GM23338 (cell line): ENCODE measurements around the gene BMP10. TPM values are rescaled to one million over a fixed set of nuclear protein-coding genes. Genes with fewer than 3 reads are reported as not detected.

Source experiments
- ATAC-seq: fragments of 200-7000 bp; cut with Tn5 transposase; 3 replicates; pipeline ENCODE4 v1.9.1; 2020
- DNase-seq: peaks from one replicate; pipeline ENCODE4 v3.0.0-alpha.2; 2015; ENCODE audit warnings: low spot score
- H2AFZ ChIP-seq: fragments of 200-600 bp; sonication (generic); 2 replicates; pipeline ENCODE4 v1.8.0; 2016; ENCODE audit warnings: antibody characterized with exemption, mild to moderate bottlenecking, moderate library complexity
- H3F3A ChIP-seq: fragments of 200-600 bp; sonication (generic); replicated peaks from 2 replicates; pipeline ENCODE4 v1.8.0; 2017; ENCODE audit warnings: antibody characterized with exemption, mixed run types, low read depth
- H3K27ac ChIP-seq: fragments of 200-600 bp; sonication (generic); 2 replicates; pipeline ENCODE4 v1.6.1; 2016; ENCODE audit warnings: low read depth
- H3K27me3 ChIP-seq: fragments of 200-600 bp; sonication (generic); 2 replicates; pipeline ENCODE4 v1.8.0; 2016; ENCODE audit warnings: mild to moderate bottlenecking, mixed run types, moderate library complexity; ENCODE audit not compliant: insufficient read depth
- H3K36me3 ChIP-seq: fragments of 200-600 bp; sonication (generic); 2 replicates; pipeline ENCODE4 v1.8.0; 2016; ENCODE audit warnings: mild to moderate bottlenecking; ENCODE audit not compliant: insufficient read depth
- H3K4me1 ChIP-seq: fragments of 200-600 bp; sonication (generic); 2 replicates; pipeline ENCODE4 v1.8.0; 2016; ENCODE audit warnings: mild to moderate bottlenecking, moderate library complexity; ENCODE audit not compliant: insufficient read depth
- H3K4me2 ChIP-seq: fragments of 200-600 bp; sonication (generic); 2 replicates; pipeline ENCODE4 v1.7.1; 2017; ENCODE audit warnings: mixed run types
- H3K4me3 ChIP-seq: fragments of 200-600 bp; sonication (generic); 2 replicates; pipeline ENCODE4 v1.6.1; 2016; ENCODE audit warnings: mixed run types
- H3K79me2 ChIP-seq: fragments of 200-600 bp; sonication (generic); replicated peaks from 2 replicates; pipeline ENCODE4 v1.8.0; 2017; ENCODE audit warnings: mild to moderate bottlenecking; ENCODE audit not compliant: insufficient read depth
- H3K9me2 ChIP-seq: fragments of 200-600 bp; sonication (generic); 2 replicates; pipeline ENCODE4 v1.8.0; 2017; ENCODE audit not compliant: insufficient read depth
- H4K20me1 ChIP-seq: fragments of 200-600 bp; sonication (generic); replicated peaks from 2 replicates; pipeline ENCODE4 v1.8.0; 2017; ENCODE audit warnings: mild to moderate bottlenecking; ENCODE audit not compliant: insufficient read depth
- H3K27ac Mint-ChIP-seq: 2 replicates; pipeline ENCODE4 v1.8.0; 2020; ENCODE audit warnings: inconsistent platforms, mild to moderate bottlenecking, moderate library complexity, mixed read lengths
- H3K27me3 Mint-ChIP-seq: 3 replicates; pipeline ENCODE4 v1.8.0; 2022; ENCODE audit warnings: low read depth, mild to moderate bottlenecking, moderate library complexity, mixed read lengths, inconsistent platforms; ENCODE audit not compliant: insufficient read depth, poor library complexity
- H3K36me3 Mint-ChIP-seq: 3 replicates; pipeline ENCODE4 v1.8.0; 2021; ENCODE audit warnings: low read depth, mild to moderate bottlenecking, inconsistent platforms, moderate library complexity, mixed read lengths
- H3K4me1 Mint-ChIP-seq: 3 replicates; pipeline ENCODE4 v1.8.0; 2020; ENCODE audit warnings: mild to moderate bottlenecking, inconsistent platforms, mixed read lengths
- H3K4me3 Mint-ChIP-seq: 3 replicates; pipeline ENCODE4 v1.8.0; 2021; ENCODE audit warnings: moderate library complexity, mild to moderate bottlenecking, inconsistent platforms, mixed read lengths
- H3K9me3 Mint-ChIP-seq: 3 replicates; pipeline ENCODE4 v1.8.0; 2020; ENCODE audit warnings: moderate library complexity, mild to moderate bottlenecking, inconsistent platforms, mixed read lengths
- CREB1 ChIP-seq: fragments of 250-450 bp; sonication (Bioruptor Pico); IDR thresholded peaks from 2 replicates; pipeline ENCODE4 v1.5.0; 2020; ENCODE audit warnings: low read depth, mild to moderate bottlenecking, moderate library complexity
- EZH2 ChIP-seq: fragments of 200-600 bp; sonication (generic); IDR thresholded peaks from one replicate; pipeline ENCODE4 v1.8.0; 2017; ENCODE audit warnings: antibody characterized with exemption, mild to moderate bottlenecking, low read depth; ENCODE audit not compliant: unreplicated experiment
- NANOG ChIP-seq: IDR thresholded peaks from 2 replicates; pipeline ENCODE4 v1.6.1; 2016; ENCODE audit warnings: antibody characterized with exemption, borderline replicate concordance
- REST ChIP-seq: IDR thresholded peaks from one replicate; pipeline ENCODE4 v1.6.1; 2018; ENCODE audit warnings: antibody characterized with exemption; ENCODE audit not compliant: unreplicated experiment
- ZNF331 ChIP-seq: fragments of 250-450 bp; sonication (Bioruptor Pico); IDR thresholded peaks from 2 replicates; pipeline ENCODE4 v1.5.0; 2020; ENCODE audit warnings: low read depth, mild to moderate bottlenecking, moderate library complexity
- polyA plus RNA-seq: library from polyadenylated mRNA; unstranded; fragments of >200 nt; fragmentation: Nextera tagmentation; extraction: Ambion mirVana; gene quantifications from 2 replicates; pipeline ENCODE4 v1.2.1, GENCODE V29; 2016
- total RNA-seq: library from RNA; depleted of rRNA; stranded (reverse); fragments of >200 nt; shearing (Covaris generic); gene quantifications from 2 replicates; pipeline ENCODE4 v1.2.3, GENCODE V29; 2014
- TF ChIP-seq, protein P1 (sequence below): fragments of 250-450 bp; sonication (Bioruptor Pico); IDR thresholded peaks from 2 replicates; pipeline ENCODE4 v1.5.0; 2020; ENCODE audit warnings: mild to moderate bottlenecking, moderate library complexity
- TF ChIP-seq, protein P2 (sequence below): IDR thresholded peaks from 2 replicates; pipeline ENCODE4 v1.6.1; 2016; ENCODE audit warnings: antibody characterized with exemption

The BMP10 gene
- total and polyA plus RNA-seq, 2 experiments from 2014 or later, result not detected

GRCh38 chr2:68912111-68912510, 40.9 kb upstream of the BMP10 start:
- peaks cover 15% of the 10 kb centered on the region for H3K4me1 ChIP-seq
- TF ChIP-seq NANOG (no peak), ZNF331 (no peak), REST (no peak), CREB1 (no peak), EZH2 (no peak)
- TF ChIP-seq, protein P1, sequence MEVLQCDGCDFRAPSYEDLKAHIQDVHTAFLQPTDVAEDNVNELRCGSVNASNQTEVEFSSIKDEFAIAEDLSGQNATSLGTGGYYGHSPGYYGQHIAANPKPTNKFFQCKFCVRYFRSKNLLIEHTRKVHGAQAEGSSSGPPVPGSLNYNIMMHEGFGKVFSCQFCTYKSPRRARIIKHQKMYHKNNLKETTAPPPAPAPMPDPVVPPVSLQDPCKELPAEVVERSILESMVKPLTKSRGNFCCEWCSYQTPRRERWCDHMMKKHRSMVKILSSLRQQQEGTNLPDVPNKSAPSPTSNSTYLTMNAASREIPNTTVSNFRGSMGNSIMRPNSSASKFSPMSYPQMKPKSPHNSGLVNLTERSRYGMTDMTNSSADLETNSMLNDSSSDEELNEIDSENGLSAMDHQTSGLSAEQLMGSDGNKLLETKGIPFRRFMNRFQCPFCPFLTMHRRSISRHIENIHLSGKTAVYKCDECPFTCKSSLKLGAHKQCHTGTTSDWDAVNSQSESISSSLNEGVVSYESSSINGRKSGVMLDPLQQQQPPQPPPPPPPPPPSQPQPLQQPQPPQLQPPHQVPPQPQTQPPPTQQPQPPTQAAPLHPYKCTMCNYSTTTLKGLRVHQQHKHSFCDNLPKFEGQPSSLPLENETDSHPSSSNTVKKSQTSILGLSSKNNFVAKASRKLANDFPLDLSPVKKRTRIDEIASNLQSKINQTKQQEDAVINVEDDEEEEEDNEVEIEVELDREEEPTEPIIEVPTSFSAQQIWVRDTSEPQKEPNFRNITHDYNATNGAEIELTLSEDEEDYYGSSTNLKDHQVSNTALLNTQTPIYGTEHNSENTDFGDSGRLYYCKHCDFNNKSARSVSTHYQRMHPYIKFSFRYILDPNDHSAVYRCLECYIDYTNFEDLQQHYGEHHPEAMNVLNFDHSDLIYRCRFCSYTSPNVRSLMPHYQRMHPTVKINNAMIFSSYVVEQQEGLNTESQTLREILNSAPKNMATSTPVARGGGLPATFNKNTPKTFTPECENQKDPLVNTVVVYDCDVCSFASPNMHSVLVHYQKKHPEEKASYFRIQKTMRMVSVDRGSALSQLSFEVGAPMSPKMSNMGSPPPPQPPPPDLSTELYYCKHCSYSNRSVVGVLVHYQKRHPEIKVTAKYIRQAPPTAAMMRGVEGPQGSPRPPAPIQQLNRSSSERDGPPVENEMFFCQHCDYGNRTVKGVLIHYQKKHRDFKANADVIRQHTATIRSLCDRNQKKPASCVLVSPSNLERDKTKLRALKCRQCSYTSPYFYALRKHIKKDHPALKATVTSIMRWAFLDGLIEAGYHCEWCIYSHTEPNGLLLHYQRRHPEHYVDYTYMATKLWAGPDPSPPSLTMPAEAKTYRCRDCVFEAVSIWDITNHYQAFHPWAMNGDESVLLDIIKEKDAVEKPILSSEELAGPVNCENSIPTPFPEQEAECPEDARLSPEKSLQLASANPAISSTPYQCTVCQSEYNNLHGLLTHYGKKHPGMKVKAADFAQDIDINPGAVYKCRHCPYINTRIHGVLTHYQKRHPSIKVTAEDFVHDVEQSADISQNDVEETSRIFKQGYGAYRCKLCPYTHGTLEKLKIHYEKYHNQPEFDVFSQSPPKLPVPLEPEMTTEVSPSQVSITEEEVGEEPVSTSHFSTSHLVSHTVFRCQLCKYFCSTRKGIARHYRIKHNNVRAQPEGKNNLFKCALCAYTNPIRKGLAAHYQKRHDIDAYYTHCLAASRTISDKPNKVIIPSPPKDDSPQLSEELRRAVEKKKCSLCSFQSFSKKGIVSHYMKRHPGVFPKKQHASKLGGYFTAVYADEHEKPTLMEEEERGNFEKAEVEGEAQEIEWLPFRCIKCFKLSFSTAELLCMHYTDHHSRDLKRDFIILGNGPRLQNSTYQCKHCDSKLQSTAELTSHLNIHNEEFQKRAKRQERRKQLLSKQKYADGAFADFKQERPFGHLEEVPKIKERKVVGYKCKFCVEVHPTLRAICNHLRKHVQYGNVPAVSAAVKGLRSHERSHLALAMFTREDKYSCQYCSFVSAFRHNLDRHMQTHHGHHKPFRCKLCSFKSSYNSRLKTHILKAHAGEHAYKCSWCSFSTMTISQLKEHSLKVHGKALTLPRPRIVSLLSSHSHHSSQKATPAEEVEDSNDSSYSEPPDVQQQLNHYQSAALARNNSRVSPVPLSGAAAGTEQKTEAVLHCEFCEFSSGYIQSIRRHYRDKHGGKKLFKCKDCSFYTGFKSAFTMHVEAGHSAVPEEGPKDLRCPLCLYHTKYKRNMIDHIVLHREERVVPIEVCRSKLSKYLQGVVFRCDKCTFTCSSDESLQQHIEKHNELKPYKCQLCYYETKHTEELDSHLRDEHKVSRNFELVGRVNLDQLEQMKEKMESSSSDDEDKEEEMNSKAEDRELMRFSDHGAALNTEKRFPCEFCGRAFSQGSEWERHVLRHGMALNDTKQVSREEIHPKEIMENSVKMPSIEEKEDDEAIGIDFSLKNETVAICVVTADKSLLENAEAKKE (CRISPR knock-in tag), result no peak
- TF ChIP-seq, protein P2, sequence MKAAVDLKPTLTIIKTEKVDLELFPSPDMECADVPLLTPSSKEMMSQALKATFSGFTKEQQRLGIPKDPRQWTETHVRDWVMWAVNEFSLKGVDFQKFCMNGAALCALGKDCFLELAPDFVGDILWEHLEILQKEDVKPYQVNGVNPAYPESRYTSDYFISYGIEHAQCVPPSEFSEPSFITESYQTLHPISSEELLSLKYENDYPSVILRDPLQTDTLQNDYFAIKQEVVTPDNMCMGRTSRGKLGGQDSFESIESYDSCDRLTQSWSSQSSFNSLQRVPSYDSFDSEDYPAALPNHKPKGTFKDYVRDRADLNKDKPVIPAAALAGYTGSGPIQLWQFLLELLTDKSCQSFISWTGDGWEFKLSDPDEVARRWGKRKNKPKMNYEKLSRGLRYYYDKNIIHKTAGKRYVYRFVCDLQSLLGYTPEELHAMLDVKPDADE, result no peak
- Mint-ChIP-seq H3K27ac (no peak overlapping the region), H3K27me3 (peaks cover 3% of the 10 kb centered on the region), H3K36me3 (no peaks in the 10 kb centered on the region; the same call in 2 of the 3 replicates), H3K9me3 (no peaks in the 10 kb centered on the region), H3K4me3 (no peak overlapping the region), H3K4me1 (peaks cover 15% of the 10 kb centered on the region)
- DNase-seq, result no peak
- no peaks in the 10 kb centered on the region for H3K27me3 ChIP-seq
- H3K27ac ChIP-seq, result no peak overlapping the region
- H3K9me2 ChIP-seq, result peaks cover 8% of the 10 kb centered on the region; the same call in 1 of the 2 replicates
- no peak overlapping the region for H3K4me3 ChIP-seq
- H4K20me1 ChIP-seq, result no peaks in the 10 kb centered on the region
- no peak for ATAC-seq
- H3F3A ChIP-seq, result no peaks in the 10 kb centered on the region
- H3K4me2 ChIP-seq, result no peak overlapping the region
- H3K36me3 ChIP-seq, result no peaks in the 10 kb centered on the region
- H2AFZ ChIP-seq, result no peak overlapping the region
- H3K79me2 ChIP-seq, result no peaks in the 10 kb centered on the region
